Uterus (tissue), 4 donors: ENCODE measurements around the gene UBAP2L. TPM values are rescaled to one million over a fixed set of nuclear protein-coding genes. Genes with fewer than 3 reads are reported as not detected.
"Not testable (repeated sequence)": the region's sequence is repeated elsewhere in the genome, so short reads cannot be mapped to it uniquely, and the experiment has no call there.

Experiments
- DNase-seq, 2 donors: peaks; one replicate each; pipeline ENCODE4 v3.0.0-alpha.2; 2019 to 2020
- H3K27ac ChIP-seq, 2 donors: fragments of 200-600 bp; sonication (generic); 1 replicate in 1 of 2; 2 replicates in 1 of 2; pipeline ENCODE4 v1.5.1; 2016 to 2018
- H3K27me3 ChIP-seq, 2 donors: fragments of 200-600 bp; sonication (generic); one replicate each; pipeline ENCODE4 v1.5.1; 2018 to 2019; ENCODE audit warnings: control low read depth in 1 of 2
- H3K36me3 ChIP-seq, 2 donors: fragments of 200-600 bp; sonication (generic); one replicate each; pipeline ENCODE4 v1.5.1; 2019; ENCODE audit warnings: control low read depth in 1 of 2
- H3K4me1 ChIP-seq, 2 donors: fragments of 200-600 bp; sonication (generic); one replicate each; pipeline ENCODE4 v1.5.1; 2018 to 2019; ENCODE audit warnings: control low read depth in 1 of 2
- H3K4me3 ChIP-seq, 2 donors: fragments of 200-600 bp; sonication (generic); 1 replicate in 1 of 2; 2 replicates in 1 of 2; pipeline ENCODE4 v1.5.1; 2018 to 2019; ENCODE audit warnings: mild to moderate bottlenecking in 1 of 2
- H3K9me3 ChIP-seq, 2 donors: fragments of 200-600 bp; sonication (generic); one replicate each; pipeline ENCODE4 v1.5.1; 2019; ENCODE audit warnings: control low read depth in 1 of 2
- CTCF ChIP-seq, 4 experiments: fragments of 200-600 bp in 2 of 4; fragments of 450-650 bp in 2 of 4; sonication (generic) in 2 of 4; IDR thresholded peaks; one replicate each; pipeline ENCODE4 v1.5.1; 2016 to 2019; ENCODE audit warnings: antibody characterized with exemption in 4 of 4, mild to moderate bottlenecking in 2 of 4, moderate library complexity in 1 of 4
- POLR2A ChIP-seq, 2 donors: fragments of 450-650 bp; IDR thresholded peaks; one replicate each; pipeline ENCODE4 v1.6.1; 2016; ENCODE audit warnings: antibody characterized with exemption in 2 of 2, mild to moderate bottlenecking in 1 of 2, moderate library complexity in 1 of 2
- intact Hi-C: fragments of 100-400 bp; cut with DNase I; formaldehyde crosslinking; loops from one replicate; pipeline ENCODE4 v1.15.1; 2023; ENCODE audit warnings: low total_unique reads
- total RNA-seq, 4 donors: library from RNA; depleted of rRNA in 3 of 4; stranded (reverse); fragments of >200 nt in 3 of 4; gene quantifications; one replicate each; pipeline versions ENCODE4 v1.1.0 to v1.2.4, GENCODE V29; 2014 to 2023
- donor health status: DM: yes; HTN: yes; CAD: no.

The UBAP2L gene
- total RNA-seq, 4 donors from 2014 or later = 11.5 to 161 (median 52.0) TPM

DNA sequence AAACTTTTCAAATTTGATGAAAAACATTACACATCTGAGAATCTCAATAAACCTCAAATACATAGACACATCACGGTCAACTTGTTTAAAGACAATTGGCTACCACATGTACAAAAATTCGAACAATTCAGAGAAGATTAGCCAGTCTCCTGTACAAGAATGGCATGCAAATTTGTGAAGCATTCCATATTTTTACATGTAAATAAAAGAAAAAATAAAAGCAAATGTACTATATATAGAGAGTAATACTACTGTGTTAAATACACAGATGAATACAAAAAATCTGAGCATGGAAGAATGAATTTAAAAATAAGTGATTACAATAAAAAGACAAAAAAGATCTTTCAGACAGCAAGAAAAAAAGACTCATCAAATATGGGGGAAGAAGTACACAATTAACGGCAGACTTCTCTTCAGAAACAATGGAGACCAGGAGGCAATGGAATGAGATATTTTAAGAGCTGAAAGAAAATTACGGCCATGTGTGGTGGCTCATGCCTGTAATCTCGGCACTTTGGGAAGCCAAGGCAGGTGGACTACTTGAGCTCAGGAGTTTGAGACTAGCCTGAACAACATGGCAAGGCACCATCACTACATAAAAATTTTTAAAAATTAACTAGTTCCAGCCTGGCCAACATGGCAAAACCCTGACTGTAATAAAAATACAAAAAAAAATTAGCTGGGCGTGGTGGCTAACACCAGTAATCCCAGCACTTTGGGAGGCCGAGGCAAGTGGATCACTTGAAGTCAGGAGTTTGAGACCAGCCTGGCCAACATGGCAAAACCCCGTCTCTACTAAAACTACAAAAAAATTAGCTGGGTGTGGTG lies 74.9 kb downstream of the UBAP2L start:
- intact Hi-C loops = no loop called here

GRCh38 chr1:154301582-154301981 lies 80.8 kb downstream of the UBAP2L start:
- H3K4me3 ChIP-seq = no peak overlapping the region
- no peaks in the 10 kb centered on the region for H3K36me3 ChIP-seq
- intact Hi-C loops = no loop called here
- H3K4me1 ChIP-seq = no peaks in the 10 kb centered on the region
- H3K9me3 ChIP-seq = no peaks in the 10 kb centered on the region
- no peak for DNase-seq
- no peaks in the 10 kb centered on the region for H3K27me3 ChIP-seq
- no peak overlapping the region for H3K27ac ChIP-seq
- TF ChIP-seq POLR2A (IDR thresholded peaks at IDR 0.05) (no peak), CTCF (IDR thresholded peaks at IDR 0.05) (no peak)

More for the DNA sequence above, 74.9 kb downstream of the UBAP2L start:
- Histone ChIP-seq H3K27ac (no peak overlapping the region), H3K4me1 (no peaks in the 10 kb centered on the region), H3K27me3 (no peaks in the 10 kb centered on the region), H3K4me3 (no peak overlapping the region), H3K36me3 (no peaks in the 10 kb centered on the region), H3K9me3 (peaks cover 0 to 15% of the 10 kb centered on the region in 2 donors)
- TF ChIP-seq POLR2A (IDR thresholded peaks at IDR 0.05) (no peak), CTCF (IDR thresholded peaks at IDR 0.05) (no peak)
- no peak for DNase-seq

DNA sequence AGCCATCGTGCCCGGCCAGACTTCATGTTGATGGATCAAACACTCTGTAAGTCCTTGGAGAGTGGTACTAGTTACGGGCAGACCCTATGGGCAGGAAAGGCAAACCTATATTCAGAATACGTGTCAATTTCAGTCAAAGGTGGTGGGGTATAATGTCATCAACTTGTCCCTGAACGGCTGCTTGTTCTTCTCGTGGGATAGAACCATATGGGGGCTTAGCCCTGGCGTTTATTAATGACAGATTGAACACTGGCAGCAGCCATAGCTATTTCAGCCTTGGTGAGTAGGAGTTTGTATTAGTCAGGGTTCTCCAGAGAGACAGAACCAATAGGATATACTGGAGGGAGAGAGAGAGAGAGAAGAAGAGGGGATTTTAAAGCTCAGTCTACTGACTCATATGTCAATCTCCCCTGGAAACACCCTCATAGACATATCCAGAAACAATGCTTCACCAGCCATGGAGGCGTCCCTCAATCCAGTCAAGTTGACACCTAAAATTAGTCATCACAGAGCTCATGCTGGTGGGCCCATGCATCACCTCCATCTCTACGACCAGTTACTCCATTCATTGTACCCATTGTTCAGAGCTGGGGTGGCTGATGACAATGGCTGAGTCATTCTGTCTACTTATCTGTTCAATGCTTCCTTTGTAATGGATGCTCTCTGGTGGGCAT lies 84.0 kb downstream of the UBAP2L start:
- Histone ChIP-seq H3K4me1 (no peaks in the 10 kb centered on the region), H3K27me3 (no peaks in the 10 kb centered on the region), H3K27ac (no peak overlapping the region), H3K4me3 (no peak overlapping the region), H3K9me3 (no peaks in the 10 kb centered on the region), H3K36me3 (no peaks in the 10 kb centered on the region)
- TF ChIP-seq POLR2A (IDR thresholded peaks at IDR 0.05) = no peak
- TF ChIP-seq CTCF (IDR thresholded peaks at IDR 0.05) = no peak
- DNase-seq = no peak
- intact Hi-C loops = no loop called here

- H3K4me3 ChIP-seq = no peak overlapping the region
- TF ChIP-seq POLR2A (IDR thresholded peaks at IDR 0.05) (no peak), CTCF (IDR thresholded peaks at IDR 0.05) (no peak)
- no peaks in the 10 kb centered on the region for H3K27me3 ChIP-seq
- intact Hi-C loops = no loop called here
- H3K9me3 ChIP-seq = no peaks in the 10 kb centered on the region
- no peaks in the 10 kb centered on the region for H3K36me3 ChIP-seq
- DNase-seq = no peak
- H3K27ac ChIP-seq = no peak overlapping the region
- H3K4me1 ChIP-seq = no peaks in the 10 kb centered on the region
These were observed 85.4 kb downstream of the UBAP2L start for GRCh38 chr1:154306151-154306550.

DNA sequence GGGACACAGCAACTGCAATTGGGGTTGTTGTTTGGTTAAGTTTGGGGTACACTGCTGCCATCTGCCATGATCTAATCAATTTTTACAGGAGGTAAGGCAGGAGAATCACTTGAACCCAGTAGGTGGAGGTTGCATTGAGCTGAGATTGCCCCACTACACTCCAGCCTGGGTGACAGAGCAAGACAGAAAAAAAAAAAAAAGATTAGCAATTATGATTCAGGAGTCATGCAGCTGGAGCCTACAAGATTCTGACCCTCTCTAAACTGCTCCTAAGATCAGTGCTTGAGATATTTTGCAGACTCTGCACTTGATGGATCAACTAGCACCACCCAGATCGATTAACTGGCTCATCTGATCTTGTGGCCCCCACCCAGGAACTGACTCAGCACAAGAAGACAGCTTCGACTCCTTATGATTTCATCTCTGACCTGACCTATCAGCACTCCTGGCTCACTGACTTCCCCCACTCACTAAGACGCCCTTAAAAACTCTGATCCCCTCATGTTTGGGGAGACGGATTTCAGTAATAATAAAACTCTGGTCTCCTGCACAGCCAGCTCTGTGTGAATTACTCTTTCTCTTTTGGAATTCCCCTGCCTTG lies 87.0 kb downstream of the UBAP2L start:
- intact Hi-C loops, H3K4me1 ChIP-seq, H3K4me3 ChIP-seq, H3K27me3 ChIP-seq, H3K27ac ChIP-seq, DNase-seq, H3K36me3 ChIP-seq, H3K9me3 ChIP-seq: not testable (repeated sequence)

- H3K36me3 ChIP-seq, H3K27me3 ChIP-seq, H3K27ac ChIP-seq, intact Hi-C loops, H3K4me3 ChIP-seq, DNase-seq, H3K9me3 ChIP-seq, H3K4me1 ChIP-seq: not testable (repeated sequence)
These were observed 88.4 kb downstream of the UBAP2L start for GRCh38 chr1:154309136-154309535.

DNA sequence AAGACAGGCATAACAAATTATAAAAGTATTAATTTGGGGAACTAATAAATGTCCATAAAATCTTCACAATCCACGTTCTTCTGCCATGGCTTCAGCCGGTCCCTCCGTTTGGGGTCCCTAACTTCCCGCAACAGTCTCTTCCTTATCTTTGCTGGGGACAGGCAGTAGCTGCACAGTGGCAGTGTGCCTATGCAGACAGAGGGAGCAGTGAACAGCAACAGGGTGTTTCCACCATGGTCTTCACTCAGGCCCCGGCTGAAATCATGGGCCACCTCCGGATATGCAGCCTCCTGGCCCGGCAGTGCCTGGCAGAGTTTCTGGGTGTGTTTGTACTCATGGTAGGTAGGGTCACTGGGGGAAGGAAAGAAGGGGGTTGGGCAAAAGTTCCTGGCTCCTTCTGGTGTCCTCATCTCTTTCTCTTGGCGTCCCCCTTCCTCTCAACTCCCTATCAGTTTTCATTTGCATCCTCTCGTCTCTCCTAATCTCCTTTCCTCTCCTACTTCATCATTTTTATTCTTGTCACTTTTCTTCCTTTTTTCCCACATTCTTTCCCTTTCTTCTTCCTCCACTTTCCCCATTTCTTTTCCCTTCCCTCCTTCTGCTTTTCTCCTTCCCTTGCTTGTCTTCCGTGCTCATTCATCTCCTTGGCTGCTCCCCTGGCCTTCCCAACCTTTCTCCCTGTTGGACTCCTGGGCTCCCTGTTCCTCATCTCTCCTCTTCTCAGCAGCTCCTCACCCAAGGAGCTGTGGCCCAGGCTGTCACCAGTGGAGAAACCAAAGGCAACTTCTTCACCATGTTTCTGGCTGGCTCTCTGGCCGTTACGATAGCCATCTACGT lies 91.7 kb downstream of the UBAP2L start:
- H3K27ac ChIP-seq, H3K36me3 ChIP-seq, H3K27me3 ChIP-seq, H3K4me1 ChIP-seq, H3K9me3 ChIP-seq, H3K4me3 ChIP-seq, intact Hi-C loops, DNase-seq: not testable (repeated sequence)
